AG08396 (cell line): ENCODE results near the gene PARD3B.

Experiments
- DNase-seq: peaks from one replicate; pipeline ENCODE4 v3.0.0; 2012; ENCODE audit warnings: low spot score, mixed read lengths

Gene PARD3B

GRCh38 chr2:204544961-204545860 lies at the start of gene PARD3B:
Gene PARD3B, plus strand, starts transcription at chr2:204545475. Its CDS starts 525 bp downstream, at chr2:204546000.
- peak; percentile 81 for DNase-seq

- no peak for DNase-seq
Observed at GRCh38 chr2:204496779-204497178, 48.5 kb upstream of the PARD3B start.

GRCh38 chr2:204497855-204498254 lies 47.4 kb upstream of the PARD3B start:
- DNase-seq = no peak

- no peak for DNase-seq
Observed at GRCh38 chr2:204498291-204498690, 47.0 kb upstream of the PARD3B start.

- no peak for DNase-seq
Observed at GRCh38 chr2:204503869-204504268, 41.4 kb upstream of the PARD3B start.

- DNase-seq = no peak
Observed at GRCh38 chr2:204504594-204504993, 40.7 kb upstream of the PARD3B start.

GRCh38 chr2:204505488-204505887 lies 39.8 kb upstream of the PARD3B start:
- DNase-seq = no peak

GRCh38 chr2:204505946-204506345 lies 39.3 kb upstream of the PARD3B start:
- peak; percentile 30 for DNase-seq

- no peak for DNase-seq
Observed at GRCh38 chr2:204507636-204508035, 37.6 kb upstream of the PARD3B start.

- DNase-seq = no peak
Observed at GRCh38 chr2:204510709-204511420, 34.4 kb upstream of the PARD3B start.

- DNase-seq = no peak
Observed at GRCh38 chr2:204514439-204514838, 30.8 kb upstream of the PARD3B start.

- no peak for DNase-seq
Observed at GRCh38 chr2:204515416-204515815, 29.9 kb upstream of the PARD3B start.

GRCh38 chr2:204517154-204517553 lies 28.1 kb upstream of the PARD3B start:
- DNase-seq = no peak

- DNase-seq = no peak
Observed at GRCh38 chr2:204529795-204530463, 15.3 kb upstream of the PARD3B start.

GRCh38 chr2:204530464-204530805 lies 14.8 kb upstream of the PARD3B start:
- no peak for DNase-seq

GRCh38 chr2:204533629-204534370 lies 11.5 kb upstream of the PARD3B start:
- peak; percentile 7 for DNase-seq

GRCh38 chr2:204535356-204535755 lies 9.9 kb upstream of the PARD3B start:
- DNase-seq = no peak

- no peak for DNase-seq
Observed at GRCh38 chr2:204535764-204536163, 9.5 kb upstream of the PARD3B start.

- peak; percentile 35 for DNase-seq
Observed at GRCh38 chr2:204538182-204539018, 6.9 kb upstream of the PARD3B start.

GRCh38 chr2:204539019-204539385 lies 6.3 kb upstream of the PARD3B start:
- DNase-seq = no peak

- DNase-seq = no peak
Observed at GRCh38 chr2:204541637-204542036, 3.6 kb upstream of the PARD3B start.
